IMR-90 (cell line): ENCODE measurements around the gene GRAMD4. TPM values are rescaled to one million over a fixed set of nuclear protein-coding genes. Genes with fewer than 3 reads are reported as not detected.

Experiments
- ATAC-seq: fragments of 200-7000 bp; cut with Tn5 transposase; 2 replicates; pipeline ENCODE4 v1.9.1; 2020; ENCODE audit warnings: low read depth, mild to moderate bottlenecking, moderate library complexity
- BruUV-seq: library from RNA; stranded (reverse); fragments of 400-500 nt; replicated peaks from 2 replicates; lab custom pipeline; 2021; lab: Mats Ljungman, UMichigan
- CTCF ChIA-PET: fragments of 300-600 bp; formaldehyde crosslinking; extraction: SDS; loops from one replicate; lab custom pipeline; 2021; ENCODE audit warnings: antibody characterized with exemption; lab: Yijun Ruan, JAX
- POLR2A ChIA-PET: fragments of 300-600 bp; sonication (Branson Sonifier 250); formaldehyde crosslinking; loops from one replicate; lab custom pipeline; 2022; ENCODE audit warnings: antibody characterized with exemption; ENCODE audit not compliant: unreplicated experiment; lab: Charles Lee
- DNase-seq: peaks from one replicate; pipeline ENCODE4 v3.0.0; 2013
- H2AFZ ChIP-seq: replicated peaks from 2 replicates; pipeline ENCODE3; 2013; ENCODE audit warnings: low read length, mild to moderate bottlenecking; ENCODE audit not compliant: poor library complexity
- H2AK5ac ChIP-seq: 2 replicates; pipeline ENCODE4 v1.6.1; 2013; ENCODE audit warnings: low read depth, low read length, inconsistent platforms
- H2AK9ac ChIP-seq: replicated peaks from 2 replicates; pipeline ENCODE3; 2013; ENCODE audit warnings: mild to moderate bottlenecking, low read depth, low read length, moderate library complexity; ENCODE audit not compliant: poor library complexity
- H2BK120ac ChIP-seq: 2 replicates; pipeline ENCODE4 v1.6.1; 2013; ENCODE audit warnings: low read depth, low read length, inconsistent platforms
- H2BK15ac ChIP-seq: 3 replicates; pipeline ENCODE4 v1.6.1; 2013; ENCODE audit warnings: low read depth, low read length, inconsistent platforms
- H2BK20ac ChIP-seq: 2 replicates; pipeline ENCODE4 v1.6.1; 2013; ENCODE audit warnings: low read depth, mild to moderate bottlenecking, inconsistent platforms, low read length, moderate library complexity
- H2BK5ac ChIP-seq: 2 replicates; pipeline ENCODE4 v1.6.1; 2013; ENCODE audit warnings: mild to moderate bottlenecking, low read depth, low read length, inconsistent platforms; ENCODE audit not compliant: poor library complexity, severe bottlenecking
- H3K14ac ChIP-seq: replicated peaks from 2 replicates; pipeline ENCODE4 v1.6.1; 2013; ENCODE audit warnings: low read depth, low read length, inconsistent platforms
- H3K18ac ChIP-seq: 2 replicates; pipeline ENCODE4 v1.6.1; 2013; ENCODE audit warnings: low read depth, low read length, control low read depth
- H3K23ac ChIP-seq: 2 replicates; pipeline ENCODE4 v1.6.1; 2013; ENCODE audit warnings: low read depth, low read length, inconsistent platforms
- H3K27ac ChIP-seq: 2 replicates; pipeline ENCODE4 v1.5.1; 2013; ENCODE audit warnings: mild to moderate bottlenecking, control low read depth, low read length; ENCODE audit not compliant: insufficient read depth
- H3K27me3 ChIP-seq: 2 replicates; pipeline ENCODE4 v1.6.1; 2013; ENCODE audit warnings: low read length; ENCODE audit not compliant: control insufficient read depth, insufficient read depth
- H3K36me3 ChIP-seq: 2 replicates; pipeline ENCODE4 v1.6.1; 2013; ENCODE audit warnings: low read length, mixed read lengths; ENCODE audit not compliant: control insufficient read depth, insufficient read depth
- H3K4ac ChIP-seq: 2 replicates; pipeline ENCODE4 v1.6.1; 2013; ENCODE audit warnings: low read depth, low read length, inconsistent platforms
- H3K4me1 ChIP-seq: 2 replicates; pipeline ENCODE4 v1.6.1; 2013; ENCODE audit warnings: low read length, mixed read lengths; ENCODE audit not compliant: control insufficient read depth, insufficient read depth
- H3K4me2 ChIP-seq: 2 replicates; pipeline ENCODE4 v1.6.1; 2013; ENCODE audit warnings: low read depth, mild to moderate bottlenecking, control low read depth, low read length, moderate library complexity
- H3K4me3 ChIP-seq: 2 replicates; pipeline ENCODE4 v1.5.1; 2013; ENCODE audit warnings: low read depth, mild to moderate bottlenecking, control low read depth, low read length, moderate library complexity; ENCODE audit not compliant: insufficient read depth
- H3K56ac ChIP-seq: 2 replicates; pipeline ENCODE4 v1.6.1; 2013; ENCODE audit warnings: low read length, inconsistent platforms; ENCODE audit not compliant: insufficient read depth; ENCODE audit errors: extremely low read depth
- H3K79me1 ChIP-seq, 2 experiments: 2 replicates each; pipeline ENCODE4 v1.6.1; 2013; ENCODE audit warnings: low read length in 2 of 2, inconsistent platforms in 1 of 2, low read depth in 1 of 2
- H3K9ac ChIP-seq: 2 replicates; pipeline ENCODE4 v1.6.1; 2013; ENCODE audit warnings: low read depth, low read length, control low read depth
- H3K9me1 ChIP-seq: 2 replicates; pipeline ENCODE4 v1.6.1; 2013; ENCODE audit warnings: low read length, inconsistent platforms; ENCODE audit not compliant: insufficient read depth
- H3K9me3 ChIP-seq: 2 replicates; pipeline ENCODE4 v1.6.1; 2013; ENCODE audit warnings: low read length; ENCODE audit not compliant: control insufficient read depth, insufficient read depth
- H4K20me1 ChIP-seq: 2 replicates; pipeline ENCODE4 v1.6.1; 2013; ENCODE audit warnings: low read length, inconsistent platforms; ENCODE audit not compliant: insufficient read depth
- H4K5ac ChIP-seq: 2 replicates; pipeline ENCODE4 v1.6.1; 2013; ENCODE audit warnings: mild to moderate bottlenecking, low read depth, low read length, control low read depth
- H4K8ac ChIP-seq, 2 experiments: 2 replicates each; pipeline ENCODE4 v1.6.1; 2013; ENCODE audit warnings: low read depth in 2 of 2, low read length in 2 of 2, control low read depth in 1 of 2, inconsistent platforms in 1 of 2
- H4K91ac ChIP-seq: 2 replicates; pipeline ENCODE4 v1.6.1; 2013; ENCODE audit warnings: low read depth, low read length, inconsistent platforms; ENCODE audit not compliant: insufficient read depth
- BHLHE40 ChIP-seq: fragments of 150-350 bp; IDR thresholded peaks from 2 replicates; pipeline ENCODE4 v1.6.1; 2016; ENCODE audit warnings: mild to moderate bottlenecking, low read depth, low read length
- CHD1 ChIP-seq: IDR thresholded peaks from 2 replicates; pipeline ENCODE4 v1.6.1; 2012; ENCODE audit warnings: low read depth, low read length, improper control_type of control experiment
- CTCF ChIP-seq: conservative IDR thresholded peaks from 2 replicates; pipeline ENCODE4 v1.5.1; 2012; ENCODE audit warnings: mild to moderate bottlenecking, low read depth, low read length, improper control_type of control experiment
- MAZ ChIP-seq: IDR thresholded peaks from 2 replicates; pipeline ENCODE4 v1.6.1; 2012; ENCODE audit warnings: low read depth, mild to moderate bottlenecking, low read length, improper control_type of control experiment, moderate library complexity, borderline replicate concordance
- MXI1 ChIP-seq: IDR thresholded peaks from 2 replicates; pipeline ENCODE4 v1.6.1; 2012; ENCODE audit warnings: low read depth, mild to moderate bottlenecking, low read length, moderate library complexity, borderline replicate concordance
- NFE2L2 ChIP-seq: fragments of 150-350 bp; IDR thresholded peaks from 2 replicates; pipeline ENCODE4 v1.6.1; 2016; ENCODE audit warnings: low read depth, mild to moderate bottlenecking, low read length
- POLR2A ChIP-seq: IDR thresholded peaks from 2 replicates; pipeline ENCODE4 v1.6.1; 2012; ENCODE audit warnings: mild to moderate bottlenecking, low read depth, low read length
- RAD21 ChIP-seq: IDR thresholded peaks from 2 replicates; pipeline ENCODE4 v1.6.1; 2012; ENCODE audit warnings: low read length, improper control_type of control experiment
- RCOR1 ChIP-seq: IDR thresholded peaks from 2 replicates; pipeline ENCODE4 v1.6.1; 2012; ENCODE audit warnings: mild to moderate bottlenecking, low read length, improper control_type of control experiment; ENCODE audit not compliant: insufficient replicate concordance
- RFX5 ChIP-seq: IDR thresholded peaks from 2 replicates; pipeline ENCODE4 v1.8.0; 2012; ENCODE audit warnings: low read depth, mild to moderate bottlenecking, low read length, moderate library complexity
- SMC3 ChIP-seq: fragments of 150-350 bp; IDR thresholded peaks from 2 replicates; pipeline ENCODE4 v1.6.1; 2016; ENCODE audit warnings: low read depth, mild to moderate bottlenecking, antibody characterized with exemption, low read length, moderate library complexity
- WGBS, 2 experiments: methylation state at CpG; one replicate each; pipeline versions ENCODE4 v1.1.5 to v1.1.7; 2013; ENCODE audit warnings: missing lambda C conversion rate in 2 of 2; ENCODE audit not compliant: insufficient read length in 1 of 2; ENCODE audit errors: extremely low coverage in 2 of 2; 5-methylcytosine and 5-hydroxymethylcytosine counted together
- dilution Hi-C: fragments of 300-500 bp; cut with HindIII; formaldehyde crosslinking; loops from one replicate; pipeline ENCODE4 v1.14.3; 2018; ENCODE audit warnings: low sequenced_read_pairs; ENCODE audit not compliant: unreplicated experiment
- in situ Hi-C: fragments of 300-500 bp; cut with MboI; formaldehyde crosslinking; loops from 3 replicates; pipeline ENCODE4 v1.14.3; 2019; ENCODE audit warnings: low sequenced_read_pairs, inconsistent platforms, mixed read lengths
- intact Hi-C: fragments of 100-400 bp; cut with micrococcal nuclease; formaldehyde crosslinking; loops from 2 replicates; pipeline ENCODE4 v1.10.0; 2022
- polyA plus RNA-seq, 3 experiments: library from polyadenylated mRNA; depleted of rRNA; stranded (reverse); fragments of >200 nt; gene quantifications; 2 replicates each; pipeline ENCODE4 v1.2.3, GENCODE V29; 2012; ENCODE audit warnings: low replicate concordance in 1 of 3
- total RNA-seq: library from RNA; depleted of rRNA; stranded (reverse); fragments of >200 nt; gene quantifications from 2 replicates; pipeline ENCODE4 v1.2.3, GENCODE V29; 2012

GRAMD4 gene
- total and polyA plus RNA-seq, 2 of the 4 experiments (the other 2 are of a cell fraction): 2.7 to 5.8 TPM

- POLR2A ChIA-PET: no interaction called here
- Histone ChIP-seq H3K4me2 (no peak overlapping the region), H2BK5ac (no peak overlapping the region), H4K8ac (no peak overlapping the region), H2BK120ac (no peak overlapping the region), H3K27me3 (peaks cover under 1% of the 10 kb centered on the region; the same call in 1 of the 2 replicates), H4K91ac (no peak overlapping the region), H3K4me3 (no peak overlapping the region), H3K56ac (no peak overlapping the region), H3K23ac (no peak overlapping the region), H3K18ac (no peak overlapping the region), H4K20me1 (peaks cover 24% of the 10 kb centered on the region), H2AK9ac (no peak overlapping the region), H3K36me3 (no peaks in the 10 kb centered on the region), H2BK15ac (no peak overlapping the region), H3K4ac (no peak overlapping the region), H3K79me1 (peaks cover 0 to 5% of the 10 kb centered on the region in 2 experiments; a peak in 1 of 4 replicates), H2BK20ac (no peak overlapping the region), H2AFZ (no peak overlapping the region), H3K9me1 (no peaks in the 10 kb centered on the region), H3K4me1 (peaks cover 13% of the 10 kb centered on the region), H3K9ac (no peak overlapping the region), H4K5ac (no peak overlapping the region), H2AK5ac (no peak overlapping the region), H3K9me3 (no peaks in the 10 kb centered on the region), H3K14ac (no peak overlapping the region), H3K27ac (no peak overlapping the region)
- in situ Hi-C loops: no loop called here
- CTCF ChIA-PET: no interaction called here
- intact Hi-C loops: no loop called here
- WGBS, 2 experiments: no CpG with 5 or more reads among the region's 17 CpGs
- no TSS peak for BruUV-seq
- DNase-seq: no peak
- no peak for ATAC-seq
- dilution Hi-C loops: no loop called here
- TF ChIP-seq BHLHE40: no peak
- TF ChIP-seq CTCF: no peak
- TF ChIP-seq CHD1: no peak
- no peak for TF ChIP-seq RAD21
- no peak for TF ChIP-seq POLR2A
- no peak for TF ChIP-seq NFE2L2
- no peak for TF ChIP-seq RFX5
- no peak for TF ChIP-seq MXI1
- no peak for TF ChIP-seq SMC3
- no peak for TF ChIP-seq RCOR1
- TF ChIP-seq MAZ: no peak
These were observed 11.0 kb upstream of the GRAMD4 start for GRCh38 chr22:46609175-46609690.
